Hepatic stellate cell (primary cell): ENCODE results near the gene B3GALT2.
A peak's percentile ranks its signal among the peaks of the same experiment; 100 is the strongest.
"Not testable (repeated sequence)": the region's sequence is repeated elsewhere in the genome, so short reads cannot be mapped to it uniquely, and the experiment has no call there.

Source experiments
- DNase-seq: peaks from one replicate; pipeline ENCODE4 v3.0.0; 2011; ENCODE audit warnings: low spot score

B3GALT2 gene, protein sequence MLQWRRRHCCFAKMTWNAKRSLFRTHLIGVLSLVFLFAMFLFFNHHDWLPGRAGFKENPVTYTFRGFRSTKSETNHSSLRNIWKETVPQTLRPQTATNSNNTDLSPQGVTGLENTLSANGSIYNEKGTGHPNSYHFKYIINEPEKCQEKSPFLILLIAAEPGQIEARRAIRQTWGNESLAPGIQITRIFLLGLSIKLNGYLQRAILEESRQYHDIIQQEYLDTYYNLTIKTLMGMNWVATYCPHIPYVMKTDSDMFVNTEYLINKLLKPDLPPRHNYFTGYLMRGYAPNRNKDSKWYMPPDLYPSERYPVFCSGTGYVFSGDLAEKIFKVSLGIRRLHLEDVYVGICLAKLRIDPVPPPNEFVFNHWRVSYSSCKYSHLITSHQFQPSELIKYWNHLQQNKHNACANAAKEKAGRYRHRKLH

GRCh38 chr1:193185901-193186731, at the start of gene B3GALT2:
Gene B3GALT2, minus strand, starts transcription at chr1:193186613. Its CDS starts 5,051 bp downstream, at chr1:193181562.
- DNase-seq: peak; percentile 7

- no peak for DNase-seq
These were observed 48.1 kb upstream of the B3GALT2 start for GRCh38 chr1:193234530-193234929.

DNA sequence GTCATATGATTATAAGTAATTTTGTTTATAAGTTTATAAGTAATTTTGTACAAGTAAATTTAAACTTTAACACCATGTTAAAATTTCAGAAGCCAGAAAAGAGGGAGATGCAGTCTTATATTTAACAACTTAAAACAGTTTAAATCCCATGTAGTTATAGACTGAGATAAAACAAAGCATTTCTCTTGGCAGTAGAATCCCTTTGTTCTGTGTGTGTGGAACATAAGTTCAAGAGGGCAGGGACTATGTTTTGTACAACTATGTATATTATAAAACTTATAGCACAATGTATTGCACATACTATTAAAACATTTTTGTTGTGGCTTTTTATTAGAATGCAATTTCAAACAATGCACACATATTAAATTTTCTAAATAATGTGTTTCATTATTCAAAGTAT, 44.7 kb upstream of the B3GALT2 start:
- not testable (repeated sequence) for DNase-seq

DNA sequence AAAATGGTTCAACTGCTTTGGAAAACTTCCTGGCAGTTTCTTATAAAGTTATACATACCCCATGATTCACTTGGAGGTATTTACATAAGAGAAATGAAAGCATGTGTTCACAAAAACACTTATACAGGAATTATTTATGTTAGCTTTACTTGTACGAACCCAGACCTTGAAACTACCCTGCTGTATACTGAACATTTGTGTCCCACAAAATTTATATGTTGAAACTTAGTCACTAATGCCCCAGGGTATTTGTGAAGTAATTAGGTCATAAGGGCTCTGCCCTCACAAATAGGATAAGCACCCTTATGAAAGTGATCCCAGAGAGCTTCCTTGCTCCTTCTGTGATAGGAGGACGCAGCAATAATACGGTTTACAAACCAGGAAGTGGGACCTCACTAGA, 42.7 kb upstream of the B3GALT2 start:
- DNase-seq: no peak

DNA sequence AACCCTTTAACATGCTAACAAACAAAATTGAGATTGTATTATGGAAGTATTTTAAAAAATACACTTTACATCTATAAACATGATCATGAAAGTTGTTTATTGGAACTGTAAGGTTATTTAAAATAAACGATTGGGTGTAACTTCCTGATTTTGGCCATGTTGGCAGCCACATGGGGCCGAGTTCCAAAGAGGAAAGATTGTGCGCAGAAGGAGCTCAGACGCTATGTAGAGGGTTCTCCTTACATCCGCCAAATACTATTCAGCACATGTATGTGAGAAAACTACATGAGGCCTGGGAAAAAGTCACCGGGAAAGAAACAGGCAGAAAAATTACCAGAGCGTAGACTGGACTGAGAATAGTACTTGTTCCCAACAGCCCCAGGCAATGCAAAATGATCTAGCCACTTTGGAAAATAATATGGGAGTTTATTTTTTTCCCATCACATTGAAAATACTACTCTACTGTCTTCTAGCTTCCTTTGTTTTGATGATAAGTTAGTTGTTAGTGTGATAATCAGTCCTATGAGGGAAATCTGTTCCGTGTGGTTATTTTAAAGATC, 35.7 kb upstream of the B3GALT2 start:
- no peak for DNase-seq

- no peak for DNase-seq
These were observed 35.2 kb upstream of the B3GALT2 start for GRCh38 chr1:193221651-193222050.

- no peak for DNase-seq
These were observed 33.0 kb upstream of the B3GALT2 start for GRCh38 chr1:193219391-193219790.

- no peak for DNase-seq
These were observed 30.5 kb upstream of the B3GALT2 start for GRCh38 chr1:193216920-193217319.

GRCh38 chr1:193213998-193214397, 27.6 kb upstream of the B3GALT2 start:
- DNase-seq: no peak

DNA sequence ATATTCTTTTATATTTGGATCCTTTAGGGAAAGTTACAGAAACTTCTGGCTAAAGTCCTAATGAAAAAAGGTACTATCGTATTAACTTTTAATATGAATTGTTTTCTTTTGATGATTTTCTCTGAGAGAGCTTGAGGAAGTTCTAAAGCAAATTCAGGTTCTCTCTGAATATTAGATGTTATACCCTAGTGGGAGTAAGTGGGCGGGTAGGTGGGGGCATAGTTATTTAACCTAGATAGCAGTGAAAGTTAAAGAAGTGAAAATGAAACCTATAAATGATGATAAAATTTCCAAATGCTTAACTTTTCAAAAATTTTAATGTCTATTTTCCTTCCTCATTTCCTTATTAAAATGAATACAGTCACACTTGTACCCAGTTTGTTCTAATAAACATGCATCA, 26.2 kb upstream of the B3GALT2 start:
- no peak for DNase-seq

DNA sequence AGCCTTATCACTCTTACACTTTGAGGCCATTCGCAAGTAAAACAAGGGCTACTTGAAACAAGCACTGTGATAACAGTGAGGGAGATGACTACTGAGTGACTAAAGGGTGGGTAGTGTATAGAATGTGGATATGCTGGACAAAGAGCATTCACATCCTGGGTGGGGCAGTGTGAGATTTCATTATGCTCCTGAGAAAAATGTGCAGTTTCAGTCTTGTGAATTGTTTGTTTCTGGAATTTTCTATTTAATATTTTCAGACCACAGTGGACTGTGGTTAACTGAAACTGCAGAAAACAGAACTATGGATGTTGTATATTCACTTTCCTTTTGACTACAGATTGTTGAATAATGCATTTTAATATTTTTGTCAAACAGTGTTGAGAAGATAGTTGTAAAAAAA, 25.1 kb upstream of the B3GALT2 start:
- DNase-seq: peak; percentile 39

- DNase-seq: no peak
These were observed 24.6 kb upstream of the B3GALT2 start for GRCh38 chr1:193210996-193211395.

DNA sequence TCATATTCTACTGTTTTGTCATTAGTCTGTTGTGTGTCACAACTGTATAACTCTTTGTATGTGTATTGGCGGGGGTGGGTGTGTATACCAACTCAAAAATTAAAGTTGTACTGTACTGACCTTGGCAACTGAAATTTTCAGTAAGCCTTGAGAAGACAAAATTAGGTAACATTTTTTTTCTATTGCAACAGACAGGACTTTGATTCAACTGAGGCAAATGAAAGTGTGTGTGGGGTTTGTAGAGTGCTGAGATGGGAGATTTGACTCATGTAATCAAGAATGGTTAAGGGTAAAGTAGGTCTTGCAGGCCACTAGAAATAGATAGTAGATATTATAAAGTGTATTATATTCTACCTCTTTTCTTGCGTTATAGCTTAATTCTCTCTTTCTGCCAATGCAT, 14.6 kb upstream of the B3GALT2 start:
- DNase-seq: no peak

GRCh38 chr1:193199940-193200339, 13.5 kb upstream of the B3GALT2 start:
- no peak for DNase-seq

DNA sequence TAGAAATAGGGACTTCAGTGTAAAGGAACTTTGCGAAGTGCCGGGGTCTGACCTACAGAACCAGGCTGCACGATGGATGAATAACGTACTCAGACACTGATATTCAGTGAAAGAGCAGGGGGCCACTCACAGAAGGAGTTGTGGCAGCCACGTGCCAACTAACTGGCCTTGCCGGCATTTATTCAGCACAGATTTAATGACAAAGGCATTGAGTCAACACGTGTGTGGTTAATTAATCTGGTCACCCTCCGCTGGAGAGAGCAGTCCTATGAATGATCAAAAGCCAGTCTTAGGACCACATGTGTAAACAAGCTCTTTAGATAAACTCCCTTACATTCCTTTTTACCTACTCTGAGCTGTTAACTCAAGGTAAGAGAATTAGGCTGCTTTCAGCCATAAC, 6.2 kb upstream of the B3GALT2 start:
- DNase-seq: no peak

DNA sequence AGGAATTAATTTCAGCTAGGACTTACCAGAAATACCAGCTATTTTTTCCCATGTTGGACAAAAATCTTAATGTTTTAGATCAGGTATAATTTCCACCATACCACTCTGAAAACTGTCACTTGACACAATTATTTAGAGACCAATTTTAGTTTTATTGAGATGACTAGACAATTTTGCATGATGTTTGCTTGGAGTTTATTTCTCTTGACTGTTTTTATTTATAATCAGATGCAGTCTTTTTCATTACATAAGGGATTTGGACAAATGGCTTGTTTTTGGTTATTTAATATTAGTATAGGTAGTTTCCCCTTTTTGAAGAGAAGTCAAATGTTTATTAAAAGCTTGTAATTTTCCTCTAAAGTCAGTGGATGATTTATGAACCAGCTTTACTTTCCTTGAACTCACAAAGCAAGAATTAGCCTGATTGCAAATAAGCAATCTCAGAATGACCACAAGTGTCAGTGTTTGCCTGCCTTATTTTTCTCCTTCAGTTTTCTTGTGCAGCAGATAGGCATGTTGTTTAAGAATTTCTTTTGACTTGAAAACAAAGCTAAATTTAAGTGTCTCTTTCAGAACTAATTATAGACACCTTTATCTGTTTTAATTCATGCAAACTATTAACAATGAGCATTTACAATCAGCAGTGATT, 3.8 kb upstream of the B3GALT2 start:
- peak; percentile 5 for DNase-seq

GRCh38 chr1:193189442-193190095, 3.2 kb upstream of the B3GALT2 start:
- DNase-seq: no peak

- DNase-seq: not testable (repeated sequence)
These were observed 2.5 kb upstream of the B3GALT2 start for GRCh38 chr1:193188915-193189314.

- no peak for DNase-seq
These were observed 701 bp upstream of the B3GALT2 start for GRCh38 chr1:193187114-193187513.

GRCh38 chr1:193185211-193185610, 1.2 kb downstream of the B3GALT2 start:
- DNase-seq: no peak

GRCh38 chr1:193184776-193185175, 1.6 kb downstream of the B3GALT2 start:
- DNase-seq: no peak
